Stimulated activated CD8-positive, alpha-beta memory T cell treated with anti-CD3 and anti-CD28 coated beads, Interleukin-4, amount 100 ng/mL, for 4 hours (primary cell): Measurements from ENCODE around the gene MYO18B.

Source experiments
- DNase-seq, 2 donors: peaks; one replicate each; pipeline ENCODE4 v3.0.0-alpha.2; 2020; ENCODE audit warnings: low read depth in 2 of 2, low spot score in 1 of 2

MYO18B gene

DNA sequence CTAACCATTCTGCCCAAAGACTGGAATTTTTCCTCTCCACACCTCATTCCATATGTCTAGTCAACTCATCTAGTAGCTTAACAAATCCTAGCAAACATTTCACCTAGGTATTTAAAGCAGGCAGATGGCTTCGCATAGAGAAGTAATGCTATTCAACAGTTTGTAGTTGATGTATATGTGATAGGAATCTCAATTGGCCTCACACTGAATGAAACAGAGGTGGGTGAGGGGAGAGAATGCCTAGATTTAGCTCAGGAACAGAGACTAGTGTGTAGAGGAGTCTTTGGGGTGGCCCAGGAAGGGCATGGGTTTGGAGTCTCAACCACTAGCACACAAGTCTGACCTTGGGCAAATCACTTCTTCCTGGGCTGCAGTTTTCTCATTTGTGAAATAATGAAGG, 196.2 kb downstream of the MYO18B start:
- no peak for DNase-seq

DNA sequence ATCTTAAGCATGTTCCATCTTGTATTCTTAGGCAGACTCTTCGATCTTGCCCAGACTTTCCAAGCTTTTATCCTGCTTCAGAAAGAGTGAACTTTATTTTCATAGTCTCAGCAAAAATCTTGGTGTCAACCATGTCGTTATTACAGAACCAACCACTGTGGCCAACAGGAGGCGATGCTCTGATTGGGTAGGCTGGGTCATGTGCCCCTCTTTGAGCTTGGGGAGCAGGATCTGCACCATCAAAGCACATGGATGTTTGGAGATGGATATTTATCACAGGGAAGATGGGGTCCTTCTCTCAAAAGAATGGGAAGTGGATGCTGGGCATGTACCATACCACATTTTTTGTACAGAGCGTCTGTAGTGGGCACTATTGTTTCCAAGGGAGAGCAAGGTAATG, 197.4 kb downstream of the MYO18B start:
- no peak for DNase-seq

DNA sequence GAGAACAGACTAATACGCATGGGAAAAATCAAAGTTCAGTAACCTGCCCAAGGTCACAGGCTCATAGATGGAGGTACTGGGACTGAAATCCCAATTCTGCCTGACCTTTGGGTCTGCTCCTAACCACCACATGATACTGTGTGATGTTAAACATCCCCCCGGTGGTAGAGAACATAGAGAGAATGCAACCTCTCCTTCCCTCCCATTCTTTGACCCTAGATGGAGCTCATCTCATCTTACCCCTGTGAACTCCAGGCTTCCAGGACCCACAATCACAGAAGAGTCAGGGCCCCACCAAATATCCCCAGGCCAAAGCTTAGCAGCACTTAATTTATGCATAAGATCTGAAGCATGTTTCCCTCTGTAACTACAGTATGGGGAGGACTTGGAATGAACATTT, 198.5 kb downstream of the MYO18B start:
- DNase-seq = no peak

DNA sequence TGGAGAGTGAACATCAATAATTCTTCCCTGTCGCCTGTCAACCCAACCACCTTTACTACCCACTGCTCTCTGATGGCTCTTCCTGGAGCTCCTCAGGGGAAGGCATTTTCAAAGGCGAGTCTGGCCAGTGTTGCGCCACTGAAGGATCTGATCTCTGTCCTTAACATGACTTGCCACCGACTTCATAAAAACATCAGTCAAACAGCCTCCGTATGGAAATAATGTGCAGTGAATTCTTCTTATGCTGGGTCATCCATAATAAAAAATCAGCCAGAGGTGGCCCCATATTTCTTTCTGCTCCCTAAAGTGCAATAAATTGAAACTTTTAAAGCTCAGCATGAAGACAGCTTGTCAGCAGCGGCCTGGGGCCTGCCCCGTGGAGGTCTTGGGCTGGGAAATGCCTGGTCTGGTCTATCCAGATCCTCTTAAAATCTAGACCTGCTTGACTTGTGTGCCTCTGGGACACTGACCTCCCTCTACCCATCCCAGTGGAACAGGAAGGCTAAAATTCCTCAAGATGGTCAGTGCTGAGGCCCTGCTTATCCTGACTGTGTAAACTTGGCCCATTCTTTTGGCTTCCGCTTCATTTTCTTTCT, 199.5 kb downstream of the MYO18B start:
- DNase-seq = no peak

DNA sequence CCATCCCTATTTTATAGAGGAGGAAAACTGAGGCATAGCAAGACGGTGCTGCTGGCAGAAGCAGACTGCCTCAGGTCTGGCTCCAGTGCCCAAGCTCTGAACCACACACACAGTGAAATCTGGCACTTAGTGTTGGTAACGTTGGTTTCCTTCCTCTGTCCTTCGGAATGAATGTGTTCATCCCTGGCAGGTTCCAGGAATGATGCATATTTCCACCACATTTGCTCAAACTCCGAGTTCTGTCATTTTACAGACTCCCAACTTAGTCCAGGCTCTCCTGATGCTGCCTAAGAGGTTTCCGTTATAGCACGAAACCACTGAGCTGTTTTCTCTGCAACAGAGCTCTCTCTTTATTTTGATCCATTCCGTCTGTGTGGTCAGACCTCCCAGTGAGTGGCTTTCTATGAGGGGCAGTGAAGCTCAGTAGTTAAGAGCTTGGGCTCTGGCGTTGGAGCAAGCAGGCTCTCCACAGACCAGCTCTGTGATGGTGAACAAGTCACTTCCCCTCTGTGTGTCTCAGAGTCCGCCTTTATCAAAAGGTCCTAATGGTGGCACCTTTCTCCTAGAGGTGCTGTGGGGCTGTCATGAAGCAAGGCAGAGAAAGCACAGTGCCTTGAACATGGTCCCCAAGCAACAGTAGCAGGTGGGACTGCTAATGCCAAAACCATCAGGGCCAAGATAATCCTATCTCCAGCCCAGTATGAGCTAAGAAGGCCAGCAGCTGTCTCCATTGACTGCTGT, 200.3 kb downstream of the MYO18B start:
- no peak for DNase-seq

DNA sequence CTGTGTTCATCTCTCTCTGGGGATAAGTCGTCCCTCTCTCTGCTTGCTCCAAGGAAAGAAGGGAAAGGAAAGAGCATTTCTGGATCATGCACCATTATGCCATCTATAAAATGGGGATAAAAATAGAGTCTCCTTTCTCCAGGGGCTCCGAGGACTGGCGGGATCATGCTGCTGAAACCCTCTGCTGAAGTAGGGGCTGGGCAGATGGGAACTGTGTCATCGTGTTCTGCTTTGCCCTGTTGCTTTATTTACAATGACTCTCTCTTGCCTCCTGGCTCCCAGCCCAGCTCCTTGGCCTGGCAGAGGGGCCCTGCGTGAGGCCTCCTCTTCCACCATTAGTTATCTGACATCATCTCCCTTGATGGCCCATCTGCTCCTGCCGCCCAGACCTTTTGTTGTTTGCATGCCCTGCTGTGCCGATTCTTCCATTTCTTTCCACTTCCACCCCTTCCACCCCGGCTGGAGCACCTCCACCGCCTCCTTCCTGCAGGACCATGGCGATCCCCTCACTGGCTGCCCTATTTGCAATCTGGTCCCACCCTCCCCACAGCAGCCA, 200.9 kb downstream of the MYO18B start:
- DNase-seq = no peak

DNA sequence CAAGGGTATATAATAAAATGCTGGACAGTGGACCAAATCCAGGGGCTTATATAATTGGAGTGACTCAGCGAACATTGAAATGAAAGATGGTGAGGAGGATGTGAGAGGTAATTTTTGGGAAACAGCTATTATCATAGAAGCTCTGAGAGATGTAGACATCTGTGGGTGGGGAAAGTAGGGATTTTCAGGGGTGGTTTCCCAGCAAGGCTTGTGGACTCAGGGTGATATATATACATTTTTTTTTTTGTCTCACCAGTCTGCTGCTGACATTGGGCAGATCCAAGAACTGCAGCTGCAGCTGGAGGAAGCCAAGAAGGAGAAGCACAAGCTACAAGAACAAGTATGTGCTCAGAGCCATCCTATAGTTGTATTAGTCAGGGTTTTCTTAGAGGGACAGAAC, 208.1 kb downstream of the MYO18B start:
- DNase-seq = no peak

DNA sequence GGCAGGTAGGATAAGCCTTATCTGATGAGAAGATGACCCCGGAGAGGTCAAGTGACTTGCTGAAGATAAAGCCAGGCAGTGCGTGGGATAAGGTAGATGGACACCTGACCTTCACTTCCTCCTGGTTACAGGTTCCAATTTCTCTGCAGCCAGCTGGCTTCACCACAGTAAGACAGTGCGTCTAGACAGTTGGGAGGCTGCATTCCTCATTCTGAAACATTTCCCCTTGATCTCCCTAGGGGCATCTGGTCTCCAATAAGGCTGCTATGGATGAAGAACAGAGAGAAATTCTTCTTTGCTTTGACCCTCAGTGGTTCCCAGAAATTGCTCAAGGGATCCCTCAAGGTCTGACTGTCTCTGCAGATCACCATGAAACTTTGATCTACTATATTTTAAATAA, 211.3 kb downstream of the MYO18B start:
- no peak for DNase-seq

DNA sequence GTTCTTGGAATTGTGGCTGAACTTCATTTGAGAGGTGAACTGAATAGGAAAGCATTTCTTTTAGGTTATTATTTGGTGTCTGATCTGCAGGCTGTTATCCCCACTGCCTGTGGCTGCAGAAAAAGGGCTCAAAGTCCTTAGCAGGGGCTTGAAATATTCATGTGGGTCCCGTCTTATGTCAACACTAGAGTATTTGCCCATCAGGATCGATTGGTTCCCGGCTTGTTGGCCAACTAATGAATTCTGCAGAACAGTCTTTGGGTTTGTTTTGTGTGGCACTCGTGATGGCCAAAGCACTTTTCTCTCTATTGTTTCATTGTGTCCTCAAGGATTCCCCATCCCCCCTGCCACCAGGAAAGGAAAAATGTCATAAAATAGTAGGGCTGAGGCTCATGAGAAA, 211.9 kb downstream of the MYO18B start:
- DNase-seq = no peak

DNA sequence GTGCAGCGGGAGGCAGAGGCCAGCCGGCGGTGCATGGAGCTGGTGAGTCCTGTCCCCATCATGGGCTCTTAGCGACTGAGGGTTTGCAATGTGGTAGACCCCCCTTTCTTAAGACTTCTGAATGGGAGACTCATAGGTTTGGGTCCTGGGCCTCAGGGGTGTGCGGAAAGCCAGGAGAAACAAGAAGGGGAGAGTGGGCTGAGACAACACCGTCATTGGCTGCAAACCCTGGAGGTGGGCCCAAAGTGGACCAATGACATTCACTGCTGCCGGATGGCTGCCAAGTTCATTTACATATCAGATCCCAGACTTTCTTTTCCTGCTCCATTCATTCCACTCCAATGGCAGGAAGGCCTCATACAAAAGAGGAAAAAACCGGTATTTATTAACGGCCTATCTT, 213.3 kb downstream of the MYO18B start:
- DNase-seq = no peak

DNA sequence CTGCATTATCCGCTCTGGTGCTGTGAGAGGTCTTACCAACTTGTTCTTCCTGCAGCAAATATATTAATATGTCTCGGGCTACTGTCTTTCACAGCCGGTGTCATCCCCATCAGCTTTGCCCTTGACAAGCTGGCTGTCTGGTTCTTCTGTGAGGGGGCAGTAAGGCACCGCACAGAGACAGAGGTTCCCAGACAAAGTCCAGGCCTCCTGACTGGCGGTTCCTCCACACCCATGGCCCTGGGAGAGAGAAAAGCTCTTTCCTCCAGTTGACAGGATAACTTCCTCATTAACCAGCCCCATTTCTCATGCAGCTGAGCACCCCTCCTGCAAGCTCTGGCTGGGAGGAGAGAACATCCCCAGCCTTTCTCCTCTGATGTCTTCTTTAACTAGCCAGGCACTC, 214.8 kb downstream of the MYO18B start:
- no peak for DNase-seq

DNA sequence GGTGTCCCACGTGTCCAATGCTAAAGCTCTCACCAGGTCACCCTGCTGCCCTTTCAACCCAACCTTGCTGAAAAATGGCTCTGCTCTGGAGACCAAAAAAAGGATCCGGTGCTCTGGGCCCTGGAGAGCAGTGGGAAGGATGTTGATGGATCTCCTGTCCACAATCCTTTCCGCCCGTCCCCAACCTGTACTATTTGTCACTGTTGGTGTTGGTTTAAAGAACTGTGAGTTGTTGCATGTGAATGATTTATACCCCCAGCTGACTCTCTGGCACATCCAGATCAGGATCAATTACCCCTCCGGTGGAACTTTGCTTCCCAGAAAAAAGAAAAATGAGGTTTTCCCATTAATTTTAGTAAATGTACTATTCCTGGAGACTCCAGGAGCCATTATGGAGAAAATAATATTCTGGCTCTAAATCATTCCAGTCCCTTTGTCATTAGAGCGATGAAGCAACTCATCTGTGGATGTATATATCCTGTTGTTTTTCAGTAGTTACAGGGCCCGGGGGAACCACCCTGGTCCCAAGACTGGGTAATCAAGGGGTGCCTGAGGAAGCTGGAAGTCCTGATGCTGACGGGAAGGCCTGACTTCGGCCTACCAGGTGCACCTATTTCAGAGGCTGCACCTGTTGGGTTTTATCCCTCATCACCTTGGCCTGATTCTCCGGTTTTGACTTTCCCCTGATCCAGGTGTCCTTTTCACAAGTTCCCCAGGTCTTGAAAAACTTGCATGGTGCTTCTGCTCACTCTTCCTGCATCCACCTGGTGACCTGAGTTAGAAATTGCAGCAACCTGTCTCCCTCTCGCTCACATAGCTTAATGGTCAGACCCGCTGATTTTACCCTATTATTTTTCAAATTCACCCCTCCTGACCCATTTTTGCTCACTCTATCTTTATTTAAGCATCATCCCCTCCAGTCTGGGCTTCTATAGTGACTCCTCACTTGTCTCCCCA, 218.1 kb downstream of the MYO18B start:
- DNase-seq = no peak

DNA sequence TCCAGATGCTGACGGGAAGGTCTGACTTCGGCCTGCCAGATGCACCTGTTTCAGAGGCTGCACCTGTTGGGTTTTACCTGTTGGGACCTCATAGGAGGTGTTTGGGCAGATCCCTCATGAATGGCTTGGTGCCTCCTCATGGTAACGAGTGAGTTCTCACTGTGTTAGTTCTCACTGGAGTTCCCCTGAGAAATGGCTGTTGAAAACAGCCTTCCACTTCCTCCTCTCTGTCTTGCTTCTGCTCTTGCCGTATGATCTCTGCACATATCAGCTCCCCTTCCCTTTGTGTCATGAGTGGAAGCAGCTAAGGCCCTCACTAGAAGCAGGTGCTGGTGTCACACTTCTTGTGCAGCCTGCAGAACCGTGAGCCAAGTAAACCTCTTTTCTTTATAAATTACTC, 219.7 kb downstream of the MYO18B start:
- DNase-seq = no peak

DNA sequence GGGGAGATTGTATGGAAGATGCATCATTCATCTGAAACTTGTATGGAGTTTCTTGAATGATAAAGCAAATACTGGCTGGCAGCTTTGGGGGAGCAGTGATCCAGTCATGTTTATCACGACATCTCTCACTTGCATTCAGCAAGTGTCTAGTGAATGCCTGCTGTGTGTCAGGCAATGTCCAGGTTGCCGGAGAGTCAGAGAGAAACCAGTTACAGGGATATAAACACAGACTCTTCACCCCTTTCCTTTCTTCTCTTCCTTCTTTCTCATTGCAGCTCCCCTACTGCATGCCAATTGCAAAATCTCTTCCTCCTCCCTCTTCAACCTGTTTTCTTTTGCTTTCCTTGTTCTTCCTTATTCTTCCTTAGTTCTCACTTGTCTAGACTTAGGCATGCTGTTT, 220.7 kb downstream of the MYO18B start:
- no peak for DNase-seq

DNA sequence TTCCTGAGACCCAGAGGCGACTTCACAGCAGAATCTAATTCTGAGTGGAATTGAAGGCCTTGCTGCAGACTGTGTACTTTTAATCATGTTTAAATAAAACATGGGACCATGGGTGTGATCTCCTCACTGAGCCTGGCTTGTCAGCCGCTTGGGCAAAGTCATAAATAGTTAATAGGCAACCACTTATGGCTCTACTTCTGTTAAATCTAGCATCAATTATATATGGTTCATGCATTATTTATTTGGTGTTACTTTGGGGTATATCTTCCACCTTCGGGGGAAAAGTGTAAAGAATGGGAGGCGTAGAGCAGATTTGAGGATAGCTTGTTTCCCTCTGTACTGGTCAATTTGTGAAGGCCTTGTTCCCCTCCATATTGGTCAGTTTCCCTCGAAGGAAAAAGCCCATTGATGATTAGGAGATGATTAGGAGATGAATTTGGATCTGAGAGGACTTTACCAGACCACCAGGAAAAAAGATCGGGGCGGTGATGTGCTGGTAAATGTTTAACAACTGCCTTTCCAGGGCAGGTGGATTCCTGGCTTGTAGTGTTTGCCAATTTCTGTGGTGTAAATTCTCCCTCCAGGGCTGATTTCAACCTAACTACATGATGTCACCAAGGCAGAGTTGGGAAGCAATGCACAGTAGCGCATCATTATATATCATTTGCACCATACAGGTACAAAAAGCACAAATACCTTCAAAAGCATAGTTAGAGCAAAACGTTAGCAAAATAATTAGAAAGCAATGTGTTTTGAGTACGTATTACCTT, 223.2 kb downstream of the MYO18B start:
- no peak for DNase-seq

DNA sequence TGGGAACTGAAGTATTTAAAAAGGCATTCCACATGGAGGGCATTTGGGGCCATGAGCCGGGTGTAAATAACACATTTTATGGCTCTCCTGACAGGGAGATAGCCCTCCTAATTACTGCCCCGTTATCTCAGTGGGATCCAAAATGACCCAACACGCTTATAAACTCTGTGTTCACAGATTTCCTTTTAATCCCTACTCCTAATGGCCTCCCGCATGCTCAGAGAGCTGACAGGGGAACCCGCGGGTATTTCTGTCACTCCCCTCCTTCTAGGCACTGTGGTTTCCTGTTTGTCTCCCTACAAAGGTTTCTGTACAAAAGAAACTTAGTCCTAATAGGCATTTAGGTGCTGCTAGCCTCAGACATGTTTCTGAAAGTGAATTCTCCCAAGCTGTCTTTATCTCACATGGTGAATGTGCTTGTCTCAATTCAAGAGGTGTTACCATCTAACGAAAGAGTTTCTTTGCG, 224.5 kb downstream of the MYO18B start:
- no peak for DNase-seq

DNA sequence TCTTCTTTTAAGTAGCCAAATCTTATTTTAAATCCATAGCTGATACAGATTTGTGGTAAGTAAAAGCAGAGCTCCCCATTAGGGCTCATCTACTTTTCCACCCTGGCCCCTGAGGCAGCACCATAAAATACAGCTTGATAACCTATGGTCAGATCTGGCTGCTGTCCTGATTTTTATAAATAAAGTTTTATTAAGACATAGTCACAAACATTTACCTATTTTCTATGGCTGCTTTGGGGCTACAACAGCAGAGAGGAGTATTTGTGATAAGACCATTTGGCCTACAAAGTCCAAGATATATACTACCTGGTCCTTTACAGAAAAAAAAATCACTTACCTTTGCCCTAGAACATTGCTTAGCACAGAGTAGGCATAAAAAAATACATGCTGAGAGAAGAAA, 227.3 kb downstream of the MYO18B start:
- no peak for DNase-seq

DNA sequence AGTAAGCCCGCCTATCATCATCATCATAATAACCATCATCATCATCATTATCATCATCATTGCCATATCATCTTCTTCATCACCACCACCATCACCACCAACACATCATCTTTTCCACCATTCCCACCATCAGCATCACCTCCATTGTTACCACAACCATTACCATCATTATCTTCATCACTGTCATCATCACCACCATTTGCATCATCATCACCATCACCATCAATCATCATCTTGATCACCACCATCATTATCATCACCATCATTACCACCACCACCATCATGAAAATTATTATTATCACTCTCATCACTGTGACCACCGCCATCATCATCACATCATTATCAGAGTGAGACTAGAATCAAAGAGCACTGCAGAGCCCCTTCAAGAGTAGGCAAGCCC, 227.9 kb downstream of the MYO18B start:
- DNase-seq = no peak

DNA sequence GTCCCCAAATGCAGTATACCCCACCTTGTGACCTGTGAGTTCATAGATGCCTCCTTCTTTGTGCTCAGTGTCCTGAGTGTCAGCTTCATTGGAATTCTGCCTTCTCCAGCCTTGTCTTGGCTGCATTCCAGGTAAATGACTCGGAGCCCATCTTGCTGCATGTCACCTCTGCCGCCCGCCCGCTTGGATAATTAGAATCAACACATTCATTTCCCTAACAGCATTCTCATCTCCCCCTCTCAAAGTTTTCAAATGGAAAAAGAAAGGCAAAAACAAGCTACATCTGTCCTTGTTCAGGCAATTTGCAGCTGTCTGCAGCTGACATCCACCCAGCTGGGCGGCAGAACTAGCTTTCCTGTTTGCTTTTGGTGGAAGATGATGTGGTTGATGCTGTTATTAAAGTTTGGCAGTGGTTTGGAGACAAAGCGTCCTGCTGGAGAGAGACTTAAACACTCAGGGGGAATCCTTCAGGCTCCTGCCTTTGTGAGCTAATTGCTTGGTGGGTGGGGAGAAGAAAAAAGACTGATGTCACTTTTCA, 228.5 kb downstream of the MYO18B start:
- no peak for DNase-seq

DNA sequence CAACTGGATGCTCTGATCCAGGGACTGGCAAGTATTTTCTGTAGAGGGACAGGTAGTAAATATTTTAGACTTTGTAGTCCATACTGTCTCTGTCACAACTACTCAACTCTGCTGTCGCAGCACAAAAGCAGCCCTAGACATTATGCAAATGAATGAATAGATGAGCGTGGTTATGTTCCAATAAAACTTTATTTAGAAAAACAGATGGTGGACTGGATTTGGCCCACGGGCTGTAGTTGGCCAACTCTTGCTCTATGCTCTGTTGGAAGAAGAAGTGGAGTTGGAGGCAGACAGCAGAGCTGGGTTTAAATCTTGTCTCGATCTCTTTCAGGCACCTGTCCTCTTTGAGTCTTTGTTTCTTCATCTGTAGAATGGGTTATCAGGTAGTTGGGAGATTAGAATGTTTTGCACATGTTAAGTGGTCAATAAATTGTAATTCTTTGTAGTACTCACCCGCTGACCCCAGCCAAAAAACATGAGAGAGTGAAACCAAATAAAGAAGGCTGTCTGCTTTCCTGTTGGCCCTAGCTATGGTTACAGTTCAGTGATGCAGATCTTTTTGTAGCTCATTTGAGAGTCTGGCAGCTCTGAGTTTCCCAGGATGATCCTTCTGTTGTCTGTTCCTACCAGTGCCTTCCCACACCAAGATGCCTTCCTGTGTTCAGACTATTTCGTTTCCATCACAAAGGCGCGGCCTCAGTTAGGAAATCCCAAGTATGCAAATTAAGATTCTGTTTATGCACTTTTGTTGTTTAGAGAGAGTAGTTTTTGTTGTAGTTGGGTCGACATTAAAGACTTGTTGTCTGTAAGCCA, 229.2 kb downstream of the MYO18B start:
- no peak for DNase-seq
